Mucosa of gallbladder (tissue), 1 donor: Measurements from ENCODE around the gene CCDC197. TPM values are rescaled to one million over a fixed set of nuclear protein-coding genes. Genes with fewer than 3 reads are reported as not detected.

Experiments used
- DNase-seq: peaks from one replicate; pipeline ENCODE4 v3.0.0-alpha.2; 2020; ENCODE audit warnings: low spot score
- total RNA-seq: library from RNA; stranded (reverse); gene quantifications from one replicate; pipeline ENCODE4 v1.2.1, GENCODE V29; 2021
- donor health status: DM: no; HTN: no; CAD: no.

The CCDC197 gene
- total RNA-seq, 1 donor from 2014 or later: not detected

DNA sequence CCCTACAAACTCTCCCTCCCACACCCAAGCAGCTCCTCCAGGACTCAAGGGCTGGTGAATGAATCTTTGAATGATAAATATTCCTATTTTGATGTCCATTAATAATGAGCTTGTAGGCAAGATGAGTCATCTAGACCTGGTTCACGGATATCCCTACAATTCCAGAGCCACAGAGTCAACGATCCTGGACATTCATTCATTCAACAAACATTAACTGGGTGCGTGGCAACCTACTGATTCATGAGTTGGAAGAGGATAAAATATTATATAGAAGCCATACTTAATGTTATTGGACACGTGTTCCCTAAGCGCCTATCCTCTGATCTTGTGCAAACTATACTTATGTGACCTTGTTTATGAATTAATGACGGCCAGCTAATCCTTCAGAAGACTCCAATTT lies 28.6 kb downstream of the CCDC197 start:
- DNase-seq: no peak

DNA sequence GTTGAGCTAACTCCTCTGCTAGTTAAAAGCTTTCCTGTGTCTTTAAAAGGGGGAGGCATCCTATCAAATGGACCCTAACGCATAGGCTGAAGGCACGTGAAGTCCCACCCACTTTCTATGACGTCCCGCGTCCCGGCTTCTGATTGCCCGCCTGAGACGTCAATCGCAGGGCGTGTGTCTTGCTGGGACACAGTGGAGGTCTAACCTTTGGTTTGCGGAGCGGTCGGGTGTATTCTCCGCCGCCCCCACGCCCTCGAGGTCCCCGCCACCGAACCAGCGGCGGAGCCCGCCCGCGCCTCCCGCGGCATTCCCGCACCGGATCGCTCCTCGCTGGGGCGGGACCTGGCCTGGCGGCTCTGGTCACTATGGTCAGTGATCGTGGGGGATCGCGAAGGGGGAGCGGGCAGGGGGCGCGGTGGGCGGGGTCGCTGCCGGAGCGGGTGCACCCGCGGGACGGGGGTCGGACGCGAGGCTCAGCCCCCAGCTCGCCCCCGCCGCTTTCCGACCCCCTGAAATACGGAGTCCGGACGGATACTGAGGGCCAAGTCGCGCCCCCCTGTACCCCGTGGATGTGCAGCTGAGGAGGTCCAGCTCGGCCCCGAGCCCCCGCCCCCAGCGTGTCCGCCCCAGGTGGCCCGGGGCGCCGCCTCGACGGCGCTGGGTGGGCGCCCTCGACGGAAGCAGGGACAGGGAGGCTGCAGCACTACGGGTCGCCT lies 29.2 kb downstream of the CCDC197 start, which contains the start of gene OTUB2:
Gene OTUB2 (plus strand): TSS at position 168 of the 716 bp plus-strand sequence. CDS start 198 bp downstream, at position 366.
- DNase-seq: peak; percentile 99

DNA sequence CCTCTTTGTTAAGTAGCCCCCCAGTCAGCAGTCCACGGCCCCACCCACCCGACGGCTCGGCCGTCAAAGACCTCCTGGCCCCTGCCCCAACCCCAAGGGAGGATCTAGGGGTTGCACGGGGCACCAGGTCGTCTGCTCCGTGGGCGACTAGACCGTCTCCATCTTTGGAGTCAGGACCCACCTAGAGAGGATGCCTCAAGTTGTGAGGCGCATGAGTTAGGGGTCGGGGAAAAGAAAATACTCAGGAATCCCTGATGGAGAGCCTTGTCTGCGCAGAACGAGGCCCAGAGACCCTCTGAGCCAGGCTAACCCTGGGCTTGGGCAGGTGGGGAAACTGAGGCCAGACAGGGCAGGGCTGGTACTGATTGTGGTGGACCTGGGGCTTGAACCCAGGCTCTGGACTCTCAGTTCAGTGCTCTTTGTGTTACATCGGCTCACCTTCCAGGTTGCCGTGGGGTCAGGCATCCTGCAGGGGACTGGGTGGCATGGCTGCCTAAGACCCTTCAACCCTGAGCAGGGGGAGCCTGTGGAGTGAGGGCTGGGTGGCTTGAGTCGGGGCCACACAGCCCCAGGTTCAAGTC lies 29.9 kb downstream of the CCDC197 start:
- no peak for DNase-seq

DNA sequence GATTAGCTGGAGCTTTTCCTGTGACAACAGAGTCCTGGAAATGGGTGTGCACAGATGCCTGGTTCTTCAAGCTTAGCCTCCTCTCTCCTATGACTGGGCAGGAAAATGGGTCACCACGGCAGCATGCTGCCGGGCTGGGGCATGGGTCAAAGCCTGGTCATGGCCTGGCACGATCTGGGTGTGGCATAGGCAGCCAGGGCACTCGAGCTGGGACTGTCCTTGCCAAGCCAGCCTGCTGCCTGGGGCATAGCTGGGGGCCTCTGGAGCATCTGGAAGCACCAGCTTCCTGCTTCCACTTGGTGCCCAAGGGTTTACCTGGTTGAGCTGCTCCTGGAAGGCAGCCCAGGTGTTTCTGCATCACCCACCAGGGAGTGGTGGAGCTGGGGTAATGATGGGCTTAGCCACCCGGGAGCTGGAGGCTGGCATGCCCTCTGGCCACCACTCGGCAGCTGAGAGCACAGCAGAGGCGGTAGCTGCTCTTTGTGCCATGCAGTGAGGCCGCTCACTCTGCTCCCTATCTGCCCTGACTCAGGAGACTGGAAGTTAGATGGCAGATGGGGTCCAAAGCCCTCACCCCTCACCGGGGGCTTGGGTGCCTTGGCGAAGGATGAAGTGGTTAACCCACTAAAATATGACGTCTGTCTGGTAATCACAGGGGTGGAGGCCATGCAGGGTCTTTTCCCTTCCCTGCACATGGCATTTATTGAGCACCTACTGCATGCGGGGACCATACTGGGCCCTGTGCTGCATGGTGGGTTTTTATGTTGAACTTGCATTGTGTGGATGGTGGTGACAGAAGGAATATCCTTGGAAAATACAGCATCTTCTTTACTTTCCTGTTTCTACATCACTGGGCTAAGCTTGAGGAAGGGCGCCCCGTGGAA lies 30.7 kb downstream of the CCDC197 start:
- no peak for DNase-seq

DNA sequence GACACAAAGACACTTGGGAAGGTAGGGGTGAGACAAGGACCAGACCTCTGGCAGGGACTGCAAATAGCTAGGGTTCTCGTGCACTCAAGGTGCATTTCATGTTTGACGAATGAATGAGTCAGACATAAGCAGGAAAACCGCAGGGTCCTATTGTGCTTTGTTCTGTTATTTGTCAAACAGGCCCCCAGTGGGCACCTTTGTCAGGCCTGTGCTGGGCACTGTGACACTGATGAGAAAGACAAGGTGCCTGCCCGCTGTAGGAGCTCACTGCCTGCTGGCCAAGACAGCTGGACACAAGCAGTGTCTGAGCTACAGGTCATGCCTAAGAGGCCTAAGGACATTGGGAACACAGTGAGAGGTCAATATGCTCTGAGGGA lies 31.3 kb downstream of the CCDC197 start:
- no peak for DNase-seq

DNA sequence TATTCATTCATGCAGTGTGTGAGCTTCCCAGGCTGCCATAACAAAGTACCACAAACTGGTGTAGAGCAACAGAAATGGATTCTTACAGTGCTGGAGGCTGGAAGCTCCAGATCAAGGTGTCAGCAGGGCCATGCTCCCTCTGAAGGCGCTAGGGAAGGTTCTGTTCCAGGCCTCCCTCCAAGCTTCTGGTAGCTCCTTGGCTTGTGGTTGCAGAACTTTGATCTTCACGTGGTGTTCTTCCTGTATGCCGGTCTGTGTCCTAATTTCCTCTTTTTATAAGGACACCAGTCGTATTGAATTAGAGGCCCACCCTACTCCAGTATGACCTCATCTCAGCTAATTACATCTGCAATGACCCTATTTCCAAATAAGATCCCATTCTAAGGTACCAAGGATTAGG lies 32.2 kb downstream of the CCDC197 start:
- DNase-seq: no peak

DNA sequence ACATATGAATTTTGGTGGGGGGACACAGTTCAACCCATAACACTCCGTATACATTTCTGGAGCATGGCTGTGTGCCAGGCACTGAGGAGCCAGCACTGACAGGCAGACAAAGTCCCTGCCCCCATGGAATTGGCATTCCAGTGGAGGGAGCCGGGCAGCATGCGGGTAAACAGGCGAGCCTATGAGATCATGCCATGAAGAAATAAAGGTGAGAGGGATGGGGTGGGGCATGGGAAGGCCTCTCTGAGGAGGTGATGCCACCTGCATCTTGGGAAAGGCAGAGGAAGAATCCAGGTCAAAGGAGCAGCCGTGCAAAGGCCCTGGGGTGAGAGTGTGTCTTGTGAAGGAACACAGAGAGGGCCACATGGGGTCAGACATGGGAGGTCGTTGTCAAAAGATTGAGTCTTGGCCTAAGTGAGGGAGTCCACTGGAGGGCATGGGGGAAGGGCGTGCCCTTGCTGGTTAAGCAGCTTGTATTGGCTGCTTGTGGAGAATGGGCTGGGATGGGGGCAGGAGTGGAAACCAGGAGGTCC lies 32.6 kb downstream of the CCDC197 start:
- no peak for DNase-seq

DNA sequence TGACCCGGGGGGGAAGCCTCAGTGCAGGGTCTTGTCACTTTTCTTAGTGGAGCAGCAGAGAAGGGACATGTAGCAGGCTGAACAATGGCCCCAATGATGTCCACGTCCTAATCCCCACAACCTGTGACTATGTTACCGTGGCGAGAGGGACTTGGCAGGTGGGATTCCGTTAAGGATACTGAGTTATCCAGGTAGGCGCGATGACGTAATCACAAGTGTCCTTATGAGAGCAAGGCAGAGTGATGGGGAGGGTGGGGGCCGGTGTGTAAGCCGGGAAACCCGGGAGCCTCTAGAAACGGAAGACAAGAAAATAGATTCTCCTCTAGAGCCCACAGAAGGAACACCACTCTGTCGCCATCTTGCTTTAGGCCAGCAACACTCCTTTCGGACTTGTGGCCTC lies 33.5 kb downstream of the CCDC197 start:
- DNase-seq: no peak

DNA sequence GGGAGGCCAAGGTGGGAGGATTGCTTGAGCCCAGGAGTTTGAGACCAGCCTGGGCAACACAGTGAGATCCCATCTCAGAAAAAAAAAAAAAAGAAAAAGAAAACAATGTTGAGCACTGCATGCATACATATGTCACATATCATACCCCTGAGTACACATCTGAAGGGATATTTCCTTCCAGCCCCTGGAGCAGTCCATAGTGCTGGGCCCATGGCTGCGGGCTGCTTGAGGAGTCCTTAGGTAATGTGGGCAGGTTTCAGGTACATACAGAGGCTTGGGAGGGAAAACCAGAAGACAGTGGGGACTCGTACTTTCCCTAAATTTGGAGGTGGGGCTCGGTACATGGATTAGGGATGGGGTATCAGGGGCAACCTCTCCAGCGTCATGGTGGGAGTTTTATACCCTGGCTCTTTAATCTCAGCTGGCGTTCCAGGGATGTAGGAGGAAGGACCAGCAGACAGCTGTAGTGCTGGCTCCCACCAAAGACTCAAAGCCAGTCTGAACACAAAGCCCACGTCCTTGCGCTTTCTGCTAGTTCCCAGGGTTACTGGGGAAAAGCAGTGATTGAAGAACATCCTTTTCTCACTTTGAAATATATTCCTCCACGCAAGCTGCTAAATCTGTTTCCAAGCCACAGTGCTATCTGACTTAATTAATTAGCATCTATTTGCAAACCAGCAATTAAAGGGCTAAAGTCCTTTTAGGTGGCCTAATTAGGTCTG lies 34.2 kb downstream of the CCDC197 start:
- no peak for DNase-seq

DNA sequence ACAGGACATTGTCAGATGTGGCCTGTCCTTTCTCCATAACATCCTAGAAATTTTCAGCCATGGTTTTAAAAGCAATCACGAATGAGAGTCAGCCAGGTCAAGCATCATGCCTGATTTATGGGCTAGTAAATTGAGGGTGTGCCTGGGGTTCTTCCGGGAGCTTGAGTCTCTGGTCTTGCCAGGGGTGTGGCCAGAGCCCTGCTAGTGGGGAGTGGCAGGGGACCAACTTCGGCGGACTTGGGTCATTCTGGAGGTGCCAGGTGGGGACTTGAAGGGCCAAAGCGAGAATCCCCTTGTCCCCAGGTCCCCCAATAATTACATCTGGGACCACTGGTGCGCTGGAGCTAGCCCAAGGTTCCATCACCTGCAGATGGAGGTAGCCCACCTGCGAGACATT lies 34.8 kb downstream of the CCDC197 start:
- no peak for DNase-seq

DNA sequence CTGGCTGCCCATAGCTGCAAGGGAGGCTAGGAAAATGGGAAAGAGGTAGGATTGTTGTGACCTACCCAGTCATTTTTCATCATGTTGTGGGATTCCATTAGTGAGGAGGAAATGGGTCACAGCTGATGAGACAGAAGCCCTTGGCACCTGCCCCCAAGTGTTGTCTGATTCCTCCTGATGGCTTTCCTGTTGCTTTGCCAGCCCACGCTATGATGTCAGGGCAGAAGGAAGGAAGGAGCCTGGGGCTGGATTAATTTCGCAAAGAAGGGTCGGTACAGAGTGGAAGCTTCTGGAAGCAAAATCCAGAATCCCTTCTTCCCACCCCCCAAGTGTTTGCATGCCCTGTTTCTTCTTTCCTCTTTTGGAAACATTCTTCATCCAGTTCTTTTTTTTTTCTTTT lies 37.8 kb downstream of the CCDC197 start:
- DNase-seq: no peak

DNA sequence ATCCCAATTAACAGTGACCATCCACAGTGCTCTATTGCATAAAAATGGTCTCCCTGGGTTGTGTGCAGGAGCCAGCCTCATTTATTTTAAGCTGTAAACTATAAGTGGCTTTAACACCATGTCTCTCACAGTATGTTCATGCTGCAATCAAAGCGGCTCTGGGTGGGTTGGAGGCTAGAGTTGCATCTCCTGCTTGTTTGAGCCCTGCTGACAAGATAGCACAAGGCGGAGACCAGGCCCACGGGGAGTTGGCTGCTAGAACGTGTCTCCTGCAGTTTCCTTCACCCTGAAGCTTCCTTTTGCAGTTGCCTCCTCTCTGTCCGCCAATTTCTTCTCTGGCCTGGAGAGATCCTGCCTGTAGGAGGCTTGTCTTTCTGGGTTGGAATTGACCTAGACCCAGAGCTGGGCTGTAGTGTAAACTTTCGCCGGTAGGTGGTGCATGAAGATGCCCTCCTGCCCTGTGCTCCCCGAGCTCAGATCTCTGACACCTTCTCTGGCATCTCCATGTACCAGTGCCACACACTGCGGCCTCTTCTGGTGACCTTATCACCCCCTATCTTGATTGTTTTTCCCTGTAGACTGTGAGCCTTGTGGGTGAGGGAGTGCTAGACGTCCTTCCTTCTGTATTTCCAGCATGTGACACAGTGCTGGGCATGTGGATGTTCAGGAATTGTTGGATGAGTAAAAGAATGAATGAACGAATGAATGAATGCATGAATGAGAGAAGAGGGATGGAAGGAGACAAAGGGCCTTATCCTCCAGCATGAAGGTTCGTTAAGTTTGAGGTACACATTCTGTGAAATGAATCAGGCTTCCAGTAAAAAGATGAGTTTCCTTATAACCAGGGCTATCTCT lies 39.4 kb downstream of the CCDC197 start:
- DNase-seq: peak; percentile 73

DNA sequence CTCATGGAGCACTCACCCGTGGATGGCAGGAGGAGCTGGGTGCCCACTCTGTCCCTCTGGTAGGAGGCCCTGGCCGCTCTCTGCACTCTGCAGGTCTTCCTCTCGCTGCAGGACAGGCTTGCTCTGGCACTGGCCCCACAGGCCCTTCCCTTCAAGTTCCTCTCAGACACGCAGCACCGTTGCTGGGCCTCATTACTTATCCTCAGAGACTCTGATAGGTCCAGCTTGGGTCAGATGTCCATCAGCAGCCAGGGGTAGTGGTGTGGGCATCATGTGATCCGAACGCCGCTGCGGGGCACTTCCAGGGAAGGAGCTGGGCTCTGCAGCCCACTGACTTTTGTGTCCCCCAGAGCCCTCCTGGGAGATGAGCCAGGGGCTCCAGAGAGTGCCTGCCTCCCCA lies 40.9 kb downstream of the CCDC197 start:
- no peak for DNase-seq

DNA sequence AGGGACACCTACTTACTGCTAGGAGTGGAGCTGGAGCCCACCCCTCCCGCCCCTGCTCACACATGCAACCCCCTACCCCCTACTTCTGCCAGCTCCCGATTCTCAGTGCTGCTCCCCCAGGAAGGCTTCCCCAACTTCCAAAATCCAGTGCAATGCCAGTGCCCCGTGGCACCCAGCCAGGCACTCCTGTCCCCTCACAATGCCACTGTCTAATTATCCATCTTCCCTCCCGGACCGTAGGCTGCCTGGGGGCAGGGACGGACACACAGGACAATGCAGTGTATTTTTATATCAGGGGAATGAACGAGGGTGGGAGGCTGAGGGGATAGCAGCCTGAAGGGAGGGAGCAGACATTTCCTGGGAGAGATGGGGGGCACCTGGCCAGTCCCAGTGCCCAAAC lies 41.4 kb downstream of the CCDC197 start:
- DNase-seq: no peak

DNA sequence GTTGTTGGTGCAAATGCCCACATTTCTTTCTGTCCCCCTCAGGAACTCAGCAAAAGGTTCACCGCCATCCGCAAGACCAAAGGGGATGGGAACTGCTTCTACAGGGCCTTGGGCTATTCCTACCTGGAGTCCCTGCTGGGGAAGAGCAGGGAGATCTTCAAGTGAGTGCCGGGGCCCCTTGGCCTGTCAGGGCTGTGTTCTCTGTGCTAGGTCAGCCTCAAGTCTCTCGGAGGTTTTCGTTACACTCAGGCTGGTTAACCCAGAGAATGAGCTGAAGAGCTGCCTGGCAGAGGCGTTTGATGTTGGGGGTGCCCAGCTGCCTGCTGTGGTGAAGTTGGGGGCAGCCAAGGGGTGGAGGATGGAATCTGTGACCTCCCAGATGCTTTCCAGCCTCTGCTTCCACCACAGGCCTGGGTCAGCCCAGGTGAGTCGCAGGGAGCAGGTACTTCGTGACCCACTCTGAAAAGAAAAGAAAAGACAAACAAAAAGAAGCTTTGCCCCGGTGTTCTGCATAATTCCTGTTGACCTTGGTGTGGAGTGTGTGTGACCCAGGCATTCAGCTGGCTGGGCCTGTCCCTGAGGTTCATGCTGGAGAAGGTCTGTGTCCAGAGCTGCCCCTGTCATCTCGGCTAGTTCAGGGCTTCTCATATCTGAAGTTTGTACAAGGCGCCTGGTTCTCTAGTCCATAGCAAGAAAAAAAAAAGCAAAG lies 42.0 kb downstream of the CCDC197 start:
- no peak for DNase-seq

DNA sequence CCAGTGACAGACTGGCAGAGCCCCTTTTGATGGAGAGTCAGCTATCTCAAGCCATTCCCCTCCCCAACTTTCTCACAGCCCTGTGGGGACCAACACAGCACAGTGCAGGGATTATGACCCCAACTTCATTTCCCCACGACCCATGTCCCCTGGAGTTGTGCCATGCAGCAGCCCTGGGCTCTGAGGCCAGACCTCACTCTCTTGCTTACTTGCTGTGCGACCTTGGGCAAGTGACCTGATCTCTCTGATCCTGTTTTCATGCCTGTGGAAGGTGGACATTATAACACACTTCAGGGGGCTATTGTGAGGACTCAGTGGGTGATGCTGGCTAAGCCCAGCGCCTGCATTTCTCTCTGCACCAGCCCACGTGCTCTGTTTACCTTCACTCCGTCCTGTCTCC lies 43.1 kb downstream of the CCDC197 start:
- DNase-seq: no peak

DNA sequence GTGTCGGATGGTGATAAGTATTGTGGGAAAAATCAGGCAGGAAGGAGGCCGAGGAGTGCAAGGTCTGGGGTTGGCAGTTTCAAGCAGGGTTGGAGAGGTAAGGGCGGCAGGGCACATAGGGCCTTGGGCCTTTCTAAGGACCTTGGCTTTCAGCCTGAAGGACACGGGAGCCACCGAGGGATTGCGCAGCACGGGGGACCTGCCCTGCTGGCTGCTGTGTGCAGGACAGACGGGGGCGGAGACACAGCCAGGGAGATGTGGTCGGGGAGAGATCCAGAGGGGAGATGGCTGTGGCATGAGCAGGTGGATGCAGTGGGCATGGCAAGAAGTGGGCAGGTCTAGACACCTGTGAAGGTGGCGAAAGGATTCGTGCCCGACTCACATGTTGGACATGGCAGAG lies 43.7 kb downstream of the CCDC197 start:
- no peak for DNase-seq

DNA sequence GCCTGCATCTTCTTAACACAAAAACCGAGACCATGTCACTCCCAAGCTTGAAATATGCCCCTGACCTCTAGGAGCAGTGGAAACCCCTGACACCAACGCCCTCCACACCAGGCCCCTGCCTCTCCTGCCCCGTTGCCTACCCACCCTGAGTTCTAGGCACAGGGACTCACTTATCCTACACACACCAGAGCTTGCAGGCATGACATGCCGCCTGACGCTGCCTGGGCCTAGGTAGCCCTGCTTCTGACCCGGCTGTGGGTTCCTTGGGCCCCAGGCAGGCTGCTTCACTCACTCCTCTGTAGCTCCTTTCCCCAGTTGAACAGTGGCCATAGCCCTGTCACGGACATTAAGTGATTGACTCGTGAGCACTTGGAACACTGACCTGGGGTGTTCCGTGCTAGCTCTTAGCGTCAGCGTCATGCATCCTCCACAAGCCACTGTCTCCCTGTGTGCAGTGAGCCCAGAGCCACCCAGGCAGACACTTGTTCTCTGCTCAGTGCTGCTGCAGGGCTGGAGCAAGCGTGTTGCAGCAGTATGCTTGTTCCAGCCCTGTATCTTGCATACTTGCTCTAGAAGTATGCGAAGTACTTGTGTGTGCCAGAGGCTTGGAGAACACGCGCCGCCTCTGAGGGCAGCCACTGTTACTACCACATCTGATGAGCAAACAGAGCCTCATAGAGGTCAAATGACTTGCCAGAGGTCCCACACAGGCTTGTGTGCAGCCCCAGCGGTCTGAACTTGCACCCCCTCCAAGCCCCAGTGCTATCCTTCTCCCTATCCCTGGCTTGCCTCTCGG lies 44.6 kb downstream of the CCDC197 start:
- peak; percentile 44 for DNase-seq

DNA sequence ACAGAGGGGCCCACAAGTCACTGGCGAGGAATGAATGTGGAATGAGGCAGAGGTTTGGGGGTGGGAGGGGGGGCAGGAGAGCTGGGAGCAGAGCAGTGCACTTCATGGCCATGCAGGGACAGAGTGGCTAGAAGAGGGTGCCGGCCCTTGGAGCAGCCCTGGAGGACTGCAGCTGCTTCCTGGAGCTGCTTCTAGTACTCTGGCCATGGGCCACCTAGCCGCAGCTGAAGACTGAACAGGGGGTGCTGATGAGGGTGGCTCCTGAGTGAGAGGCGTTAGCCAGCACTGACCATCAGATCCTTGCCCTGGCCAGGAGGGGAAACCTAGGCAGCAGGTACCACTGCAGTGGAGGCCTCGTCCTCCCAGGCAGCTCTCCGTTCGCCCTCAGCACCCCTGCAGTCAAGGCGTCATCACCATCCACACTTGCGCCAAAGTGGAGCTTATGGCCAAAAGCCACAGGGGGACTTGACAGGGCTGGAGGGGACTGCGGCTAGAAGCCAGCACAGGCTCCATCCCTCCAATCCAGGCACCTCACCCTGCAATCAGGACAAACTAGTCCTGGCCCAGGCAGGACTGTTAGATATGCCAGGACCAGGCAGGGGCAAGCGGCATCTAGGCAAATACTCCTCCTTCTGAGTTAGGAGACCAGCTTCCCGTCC lies 45.5 kb downstream of the CCDC197 start:
- DNase-seq: no peak
